HG03066 (cell line): ENCODE results near the gene DDC.
"Not testable (repeated sequence)": the region's sequence is repeated elsewhere in the genome, so short reads cannot be mapped to it uniquely, and the experiment has no call there.

Experiments
- ATAC-seq: cut with Tn5 transposase; IDR thresholded peaks from one replicate; pipeline ENCODE4 v1.9.1; 2021; ENCODE audit warnings: low read depth; ENCODE audit not compliant: unreplicated experiment

The DDC gene

DNA sequence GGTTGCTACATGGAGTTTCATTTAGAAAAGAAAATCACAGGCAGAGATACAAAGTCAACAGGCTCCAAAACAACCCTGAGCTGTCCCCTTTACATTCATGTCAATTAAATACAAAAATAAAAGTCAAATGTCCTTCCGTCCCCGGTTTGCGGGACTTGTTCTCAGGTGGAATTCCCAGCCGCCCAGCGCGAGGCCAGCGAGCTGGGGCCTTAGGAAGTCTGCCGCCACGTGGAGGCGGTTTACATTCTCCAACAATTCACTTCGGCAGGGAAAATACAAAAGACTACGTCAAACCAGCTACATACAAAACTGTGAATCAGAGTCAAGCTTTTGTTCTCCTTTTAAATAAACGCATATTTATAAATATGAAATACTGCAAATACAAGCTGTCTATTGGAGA, 25.3 kb upstream of the DDC start:
- ATAC-seq, result no peak

DNA sequence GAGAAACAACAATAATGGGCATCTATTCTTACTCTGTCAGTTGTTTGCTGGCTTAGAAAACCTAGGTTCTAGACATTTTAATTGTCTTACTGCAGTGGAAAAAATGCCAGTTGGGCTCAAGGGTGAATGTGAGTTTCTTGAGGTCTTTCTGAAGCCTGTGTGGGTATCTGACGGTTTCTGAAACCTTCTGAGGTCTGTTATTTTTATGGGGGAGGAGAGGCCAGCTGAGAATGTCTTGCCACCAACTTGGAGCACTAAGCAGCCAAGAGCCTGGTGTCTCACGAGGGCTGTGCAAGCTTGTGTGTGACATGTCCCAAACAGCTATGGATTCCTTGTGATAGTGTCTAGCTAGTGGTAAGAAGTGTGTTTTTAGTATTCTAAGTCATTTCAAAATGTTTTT, 24.2 kb upstream of the DDC start:
- ATAC-seq, result no peak

DNA sequence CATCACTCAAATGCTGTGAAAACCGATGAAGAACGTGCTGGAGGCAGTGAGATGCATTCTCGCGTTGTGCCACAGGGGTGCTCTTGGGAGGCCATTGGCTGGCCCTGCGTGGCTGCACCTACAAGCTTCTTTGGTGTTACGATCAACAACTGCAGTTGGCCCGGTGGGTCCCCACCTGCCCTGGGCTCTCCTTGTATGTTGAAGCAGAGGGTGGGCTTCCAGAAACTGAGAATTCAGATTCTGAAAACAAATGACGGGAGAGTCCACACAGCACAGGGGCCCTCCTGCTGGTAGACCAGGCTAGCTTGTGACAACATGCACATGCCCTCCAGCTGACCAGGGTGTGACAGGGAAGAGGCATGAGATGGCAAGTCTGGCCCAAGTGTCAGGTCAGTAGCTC, 23.7 kb upstream of the DDC start:
- ATAC-seq, result no peak

DNA sequence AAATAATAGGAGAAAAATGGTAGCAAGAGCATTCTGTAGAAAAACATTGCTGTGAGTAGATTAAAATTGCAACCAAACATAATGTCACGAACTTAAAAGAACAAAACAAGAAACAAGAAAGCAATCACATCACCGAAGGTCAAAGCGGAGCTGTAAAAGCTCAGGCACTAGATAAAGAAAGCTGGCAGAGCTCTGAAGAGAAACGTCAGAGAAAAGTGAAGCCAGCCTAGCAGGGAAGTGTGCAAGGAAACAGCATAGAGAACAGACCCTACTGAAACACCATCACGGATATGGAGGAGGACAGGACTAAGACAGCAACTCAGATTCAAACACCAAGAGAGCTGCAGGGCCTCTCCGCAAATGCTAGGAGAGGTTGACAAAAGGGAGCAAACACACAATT, 22.5 kb upstream of the DDC start:
- no peak for ATAC-seq

DNA sequence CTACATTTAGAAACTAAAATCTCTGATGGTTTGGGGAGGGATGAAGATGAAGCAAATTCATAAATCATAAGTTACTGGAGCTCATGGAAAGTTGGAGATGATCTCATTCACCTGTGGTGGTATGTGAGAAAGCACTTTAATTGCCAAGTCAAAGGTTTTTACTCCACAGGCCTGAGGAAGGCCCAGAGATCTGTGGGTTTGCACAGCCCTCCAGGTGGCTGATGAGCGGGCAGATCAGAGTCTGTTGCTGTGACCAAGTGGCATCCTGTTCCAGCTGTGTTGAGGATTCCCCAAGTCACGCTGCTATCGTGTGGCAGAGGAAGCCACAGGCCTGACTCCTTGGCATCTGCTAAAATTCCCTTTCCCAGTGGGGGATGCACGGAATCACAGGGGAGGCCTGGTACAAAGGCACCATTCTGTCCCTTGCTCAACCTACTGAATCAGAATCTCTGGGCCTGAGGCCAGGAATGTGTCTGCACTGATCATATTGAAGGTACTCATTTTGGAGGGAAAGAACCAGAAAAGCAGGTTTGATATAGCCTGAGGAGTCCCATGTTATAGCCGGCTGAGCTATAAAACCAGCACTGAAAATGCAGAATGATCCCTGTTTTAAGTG, 19.7 kb upstream of the DDC start:
- ATAC-seq, result no peak

DNA sequence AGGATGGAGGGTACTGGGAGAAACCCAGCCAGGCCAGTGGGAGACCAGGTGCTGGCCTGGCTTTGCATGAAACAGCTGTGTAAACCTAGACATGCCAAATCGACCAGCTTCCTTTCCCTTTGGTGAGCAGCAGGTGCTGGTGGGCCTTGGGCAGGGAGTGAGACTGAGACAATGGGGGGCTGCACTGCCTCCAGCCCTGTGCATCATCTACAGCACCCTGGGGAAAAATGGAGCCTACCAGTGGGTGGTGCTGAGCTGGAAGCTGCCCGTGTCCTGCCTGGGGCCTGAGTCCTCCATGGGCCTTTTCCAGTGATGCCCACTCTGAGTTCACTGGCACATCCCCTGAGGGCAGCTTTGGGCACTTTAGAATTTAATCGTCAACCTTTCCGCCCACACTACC, 19.2 kb upstream of the DDC start:
- ATAC-seq, result no peak

DNA sequence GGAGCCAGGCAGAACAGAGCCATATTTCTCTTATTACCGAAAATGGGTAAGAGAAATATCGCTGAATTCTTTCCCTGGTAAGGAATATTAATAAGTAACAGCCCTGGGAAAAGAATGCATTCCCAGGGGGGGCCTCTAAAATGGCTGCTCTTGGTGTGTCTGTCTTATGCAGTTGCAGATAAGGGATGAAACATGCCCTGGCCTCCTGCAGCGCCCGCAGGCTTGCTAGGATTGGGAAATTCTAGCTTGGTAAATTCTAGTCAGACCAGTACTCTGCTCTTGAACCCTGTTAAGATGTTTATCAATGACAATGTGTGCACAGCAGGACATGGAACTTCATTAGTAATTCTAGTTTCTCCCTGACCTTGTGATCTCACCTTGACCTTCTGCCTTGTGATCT, 18.1 kb upstream of the DDC start:
- not testable (repeated sequence) for ATAC-seq

DNA sequence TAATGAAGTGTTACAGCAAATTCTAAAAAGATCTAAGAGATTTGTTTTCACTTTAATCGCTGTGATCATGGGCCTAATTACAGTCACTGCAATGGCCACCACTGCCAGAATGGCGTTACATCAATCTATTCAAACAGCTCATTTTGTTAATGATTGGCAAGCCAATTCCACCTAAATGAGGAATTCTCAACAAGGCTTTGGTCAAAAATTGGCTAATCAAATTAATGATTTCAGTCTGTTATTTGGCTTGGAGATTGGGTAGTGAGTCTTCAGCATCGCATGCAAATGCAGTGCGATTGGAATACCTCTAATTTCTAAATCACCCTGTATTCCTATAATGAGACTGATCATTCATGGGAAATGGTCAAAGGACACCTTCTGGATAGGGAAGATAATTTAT, 17.1 kb upstream of the DDC start:
- ATAC-seq, result not testable (repeated sequence)

DNA sequence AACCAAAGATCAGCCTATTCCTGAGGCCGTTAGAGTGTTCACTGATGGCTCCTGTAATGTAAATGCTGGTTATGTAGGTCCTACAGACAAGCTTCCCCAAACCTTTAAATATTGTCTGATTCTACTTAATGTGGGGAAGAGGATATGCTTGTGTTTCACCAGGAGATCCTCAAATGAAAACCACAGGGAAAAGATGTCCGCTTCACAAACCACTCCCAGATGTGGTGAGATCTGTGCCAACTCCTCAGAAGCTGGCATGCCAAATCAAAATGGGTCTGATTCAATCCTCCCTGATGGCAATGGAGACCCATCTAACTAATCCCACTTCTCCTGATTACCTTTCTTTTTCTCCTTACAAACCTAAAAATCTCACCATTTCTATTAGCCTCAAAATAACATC, 15.5 kb upstream of the DDC start:
- ATAC-seq, result not testable (repeated sequence)

DNA sequence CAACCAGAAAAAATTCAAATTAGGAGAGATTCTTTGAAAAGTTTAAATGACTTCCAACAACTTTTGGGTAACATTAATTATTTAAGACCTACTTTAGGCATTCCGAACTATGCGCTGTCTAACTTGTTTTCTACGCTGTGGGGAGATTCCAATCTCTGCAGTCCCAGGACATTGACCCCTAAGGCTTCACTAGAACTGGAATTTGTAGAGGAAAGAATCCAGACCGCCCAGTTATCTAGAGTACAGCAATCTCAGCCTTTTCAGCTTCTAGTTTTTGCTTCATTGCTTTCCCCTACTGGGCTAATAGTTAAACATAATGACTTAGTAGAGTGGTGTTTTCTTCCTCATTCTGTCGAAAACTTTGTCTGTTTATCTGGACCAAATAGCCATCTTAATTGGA, 14.9 kb upstream of the DDC start:
- ATAC-seq, result no peak

DNA sequence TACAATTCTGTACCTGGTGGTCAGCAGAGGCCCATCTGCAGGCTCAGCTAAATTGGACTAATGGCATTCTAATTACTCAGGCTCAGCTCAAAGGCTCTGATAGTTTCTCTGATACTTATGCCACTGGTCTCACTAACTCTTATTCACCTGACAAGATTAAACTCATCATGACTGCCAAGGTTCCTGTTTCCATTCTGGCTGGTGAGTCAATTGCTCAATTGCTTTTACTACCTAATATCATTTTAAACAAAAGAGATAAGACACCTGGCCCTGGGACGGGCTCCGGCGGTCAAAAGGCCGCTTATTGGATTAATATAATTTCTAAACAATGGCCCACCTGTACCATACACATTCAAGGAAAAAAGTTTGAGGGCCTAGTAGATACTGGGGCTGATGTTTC, 12.9 kb upstream of the DDC start:
- ATAC-seq, result not testable (repeated sequence)

DNA sequence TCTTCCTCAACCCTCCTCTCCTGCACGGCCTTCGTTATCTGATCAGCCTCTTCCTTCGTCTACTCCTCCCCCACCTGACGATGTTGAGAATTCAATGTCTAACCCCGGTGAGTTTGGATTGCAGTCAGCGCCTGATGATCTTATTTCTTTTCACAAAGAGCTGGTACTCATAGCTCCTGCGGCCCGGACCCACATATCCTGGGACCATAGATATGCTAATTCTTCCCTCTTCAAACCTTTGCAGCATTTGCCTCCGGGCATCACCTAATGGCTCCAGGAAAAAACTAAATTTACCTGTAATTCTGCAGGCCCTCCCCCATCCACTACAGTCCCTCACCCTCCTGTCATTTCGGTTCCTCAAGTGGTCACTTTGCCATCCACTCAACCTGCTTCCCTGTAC, 12.4 kb upstream of the DDC start:
- ATAC-seq, result no peak

DNA sequence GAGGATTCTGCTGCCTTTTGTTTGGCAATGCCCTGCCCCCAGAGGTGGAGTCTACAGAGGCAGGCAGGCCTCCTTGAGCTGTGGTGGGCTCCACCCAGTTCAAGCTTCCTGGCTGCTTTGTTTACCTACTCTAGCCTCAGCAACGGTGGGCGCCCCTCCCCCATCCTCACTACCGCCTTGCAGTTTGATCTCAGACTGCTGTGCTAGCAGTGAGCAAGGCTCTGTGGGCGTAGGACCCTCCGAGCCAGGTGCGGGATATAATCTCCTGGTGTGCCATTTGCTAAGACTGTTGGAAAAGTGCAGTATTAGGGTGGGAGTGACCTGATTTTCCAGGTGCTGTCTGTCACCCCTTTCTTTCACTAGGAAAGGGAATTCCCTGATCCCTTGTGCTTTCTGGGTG, 11.2 kb upstream of the DDC start:
- not testable (repeated sequence) for ATAC-seq

DNA sequence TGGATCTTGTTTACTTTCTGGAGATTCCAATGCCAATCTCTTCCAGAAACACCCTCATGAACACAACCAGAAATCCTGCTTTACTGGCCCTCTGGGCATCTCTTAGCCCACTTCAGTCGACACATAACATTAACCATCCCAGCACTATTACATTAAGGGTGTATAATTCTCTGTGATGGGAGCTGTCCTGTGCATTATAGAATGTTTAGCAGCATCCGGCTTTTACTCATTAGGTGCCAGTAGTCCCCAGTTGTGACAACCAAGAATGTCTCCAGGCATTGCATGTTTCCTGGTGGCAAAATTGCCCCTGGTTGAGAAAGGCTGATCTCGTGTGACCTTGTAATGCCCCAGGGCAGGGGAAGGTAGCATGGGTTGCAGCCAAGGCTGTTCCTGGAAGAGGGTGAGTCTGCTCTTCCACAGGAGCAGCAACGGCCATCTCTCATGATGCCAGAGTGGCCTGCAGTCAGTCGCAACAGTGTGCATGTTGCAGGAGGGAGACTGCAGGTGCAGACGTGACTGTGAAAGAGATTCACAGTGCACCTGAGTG, 2.6 kb upstream of the DDC start:
- no peak for ATAC-seq

DNA sequence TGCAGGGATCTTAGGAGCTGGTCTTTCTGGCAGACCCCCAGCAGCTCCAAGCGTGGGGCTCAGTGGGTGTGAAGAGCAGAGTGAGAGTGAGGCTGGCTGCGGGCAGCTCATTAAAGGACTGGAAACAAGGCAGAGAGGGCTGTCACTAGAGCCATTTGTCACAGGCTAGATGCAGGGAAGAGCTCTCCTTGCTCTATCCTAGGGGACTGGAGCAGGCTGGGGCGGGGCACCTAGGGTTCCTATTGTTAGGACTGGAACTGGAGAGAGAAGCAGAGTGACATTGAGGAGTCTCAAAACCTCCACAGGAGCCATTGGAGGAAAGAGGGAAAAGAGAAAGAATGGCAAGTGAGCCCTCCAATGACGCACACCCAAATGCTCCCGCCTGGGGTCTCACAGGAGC, 772 bp upstream of the DDC start:
- ATAC-seq, result no peak

DNA sequence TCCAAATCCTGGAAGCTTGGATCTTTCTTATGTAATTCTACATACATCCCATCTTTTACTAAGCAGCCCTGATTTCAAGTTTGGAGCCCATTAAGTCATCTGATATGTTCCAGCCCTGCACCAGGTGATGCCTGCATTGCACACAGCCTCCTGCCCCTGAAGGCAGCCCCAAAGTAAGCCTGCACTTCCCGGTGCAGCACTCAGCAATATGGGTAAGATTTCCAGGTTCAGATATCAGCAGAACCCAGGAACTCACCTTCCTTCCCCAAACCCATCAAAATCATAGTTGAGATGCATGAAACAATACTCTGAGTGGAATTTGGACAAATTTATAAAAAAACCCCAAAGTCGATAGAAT, 333 bp upstream of the DDC start:
- no peak for ATAC-seq

DNA sequence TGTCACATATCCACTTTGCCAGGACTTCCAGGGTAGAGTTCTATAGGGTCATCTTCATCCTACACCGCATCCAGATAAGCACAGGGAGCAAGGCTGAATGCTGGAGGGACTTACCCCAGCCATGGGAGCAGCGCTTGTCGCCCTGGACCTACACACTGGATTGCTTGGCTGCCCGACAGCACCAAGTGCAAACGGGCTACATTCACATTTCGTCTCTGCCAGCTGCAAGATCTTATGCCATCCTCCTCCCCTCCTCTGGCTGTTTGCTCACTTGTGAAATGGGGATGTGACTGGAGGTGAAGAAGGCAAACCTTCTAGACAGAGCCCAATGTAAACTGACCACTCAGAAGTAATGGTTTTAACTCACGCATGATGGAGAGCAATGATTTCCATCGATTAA, 1.0 kb downstream of the DDC start:
- ATAC-seq, result no peak

DNA sequence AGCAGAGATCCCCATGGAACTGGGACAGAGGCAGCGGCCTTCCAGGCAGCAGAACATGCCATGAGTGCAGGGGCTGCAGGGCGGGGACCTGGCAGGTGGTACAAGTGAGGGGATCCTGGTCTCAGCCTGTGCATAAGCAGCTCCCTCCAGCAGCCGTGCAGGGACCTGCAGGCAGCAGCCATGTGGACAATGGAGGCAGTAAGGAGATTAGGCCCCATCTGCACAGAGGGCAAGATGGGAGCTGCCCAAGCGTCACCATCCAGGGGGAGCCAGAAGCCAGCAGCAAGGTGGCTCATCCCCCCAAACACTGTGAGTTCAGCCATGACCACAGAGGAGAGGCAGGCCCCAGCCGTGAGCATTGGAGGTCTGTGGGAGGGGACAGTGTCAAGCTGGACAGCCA, 3.1 kb downstream of the DDC start:
- ATAC-seq, result no peak

DNA sequence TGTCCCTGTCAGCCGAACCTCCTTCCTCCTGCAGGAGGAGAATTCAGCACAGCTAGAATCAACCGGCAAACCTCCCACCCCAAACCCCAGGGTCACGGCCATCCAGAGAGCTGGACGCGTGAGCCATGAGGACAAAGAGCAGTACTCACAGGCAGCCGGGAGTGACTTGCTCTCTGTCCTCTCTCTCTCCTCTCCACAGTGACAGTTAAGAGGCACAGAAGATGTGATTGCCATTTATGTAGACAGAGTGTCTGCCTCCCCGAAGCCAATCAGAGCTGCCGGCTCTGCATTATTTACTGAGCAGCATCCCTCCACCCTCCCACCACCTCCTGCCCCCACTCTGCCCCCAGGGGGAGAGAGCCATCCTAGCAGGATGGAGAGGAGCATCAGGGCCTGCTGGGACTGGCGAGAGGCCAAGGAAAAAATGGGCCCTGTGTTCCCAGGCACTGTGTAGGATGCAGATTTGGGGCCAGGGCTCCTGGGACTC, 4.3 kb downstream of the DDC start:
- ATAC-seq, result no peak

DNA sequence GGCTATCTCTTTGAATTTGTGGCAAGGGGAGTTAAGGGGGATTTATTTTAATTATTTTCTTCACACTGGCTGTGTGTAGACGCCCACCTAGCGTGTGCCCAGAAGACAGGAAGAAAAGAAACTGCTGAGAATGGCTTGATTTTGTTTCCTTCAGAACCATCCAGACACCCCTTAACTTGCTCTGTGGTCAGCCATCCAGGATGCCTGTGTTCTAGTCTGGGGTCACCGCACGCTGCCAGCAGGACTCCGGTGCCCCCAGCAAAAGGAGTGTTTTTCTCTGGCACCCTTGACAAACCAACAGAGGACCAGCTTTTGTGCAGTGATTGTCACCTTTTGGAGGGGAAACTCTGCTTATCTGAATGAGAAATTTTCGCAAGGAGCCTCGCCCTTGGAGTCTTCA, 5.3 kb downstream of the DDC start:
- no peak for ATAC-seq

DNA sequence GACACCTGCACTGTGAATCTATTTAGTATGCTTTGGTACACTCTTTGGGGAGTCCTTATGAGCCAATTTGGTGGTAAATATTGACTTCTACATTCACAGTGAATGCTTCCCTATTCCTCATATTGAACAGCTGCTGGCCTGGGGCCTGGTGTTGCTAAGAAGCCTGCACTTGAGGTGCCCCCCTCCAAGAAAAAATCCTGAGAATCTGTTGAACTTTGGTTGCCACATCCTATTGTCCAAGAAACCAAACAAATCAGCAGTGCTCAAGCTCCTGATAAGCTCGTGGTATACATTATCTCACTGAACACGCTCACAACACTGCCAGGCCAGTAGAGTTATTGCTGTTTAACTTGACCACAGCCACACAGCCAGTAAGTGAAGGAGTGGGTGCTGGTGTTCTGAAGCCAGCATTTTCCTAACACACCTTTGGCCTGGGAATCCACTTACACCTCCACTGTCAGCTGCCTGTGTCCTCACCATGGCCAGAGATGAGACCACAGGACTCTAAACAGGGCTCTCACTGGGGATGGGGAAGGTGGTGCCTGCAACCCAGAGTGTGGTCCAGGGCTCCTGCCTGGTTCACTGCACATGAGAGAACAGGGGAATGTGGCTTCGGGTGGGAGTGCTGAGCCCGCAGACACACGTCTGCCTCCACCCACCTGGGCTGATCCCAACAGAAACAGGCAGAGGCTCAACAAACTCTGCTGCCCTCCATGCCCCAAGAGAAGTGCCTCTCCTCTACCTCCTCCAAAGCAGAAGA, 6.7 kb downstream of the DDC start:
- no peak for ATAC-seq

DNA sequence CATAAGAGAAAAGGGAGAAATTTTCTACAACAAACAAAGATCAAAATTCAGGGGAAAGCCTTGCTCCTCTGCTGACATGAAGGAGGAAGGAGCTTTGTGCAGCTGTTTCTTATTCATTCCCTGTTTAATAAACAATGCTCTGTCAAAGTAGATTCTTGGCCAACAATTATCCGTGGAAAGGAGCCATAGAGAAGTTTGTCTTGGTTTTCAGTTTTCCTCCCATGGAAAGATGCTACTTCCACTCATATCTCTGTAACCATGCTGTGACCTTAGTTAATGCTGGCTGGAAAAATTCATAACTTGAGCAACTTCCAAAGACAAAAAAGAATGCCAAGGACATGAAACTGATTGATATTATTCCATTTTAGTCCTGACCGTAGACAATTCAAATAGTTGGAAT, 8.1 kb downstream of the DDC start:
- ATAC-seq, result no peak
